Endothelial cell of umbilical vein (primary cell): ENCODE measurements around the gene EXOC6B. TPM values are rescaled to one million over a fixed set of nuclear protein-coding genes. Genes with fewer than 3 reads are reported as not detected.

Experiments
- BruUV-seq: library from RNA; stranded (reverse); fragments of 400-500 nt; replicated peaks from 2 replicates; lab custom pipeline; 2021; lab: Mats Ljungman, UMichigan
- CTCF ChIA-PET: fragments of 300-600, 350-600 bp; sonication (Branson Sonifier 250); formaldehyde crosslinking; loops from one replicate; lab custom pipeline; 2021; ENCODE audit warnings: antibody characterized with exemption, inconsistent platforms; lab: Charles Lee
- POLR2A ChIA-PET: fragments of 300-600, 350-600 bp; sonication (Branson Sonifier 250); formaldehyde crosslinking; loops from one replicate; lab custom pipeline; 2021; ENCODE audit warnings: antibody characterized with exemption, inconsistent platforms; lab: Charles Lee
- DNase-seq: peaks from one replicate; pipeline ENCODE4 v3.0.0-alpha.2; 2011; ENCODE audit warnings: low read depth, low spot score
- FAIRE-seq: peaks from 2 replicates; lab custom pipeline; 2011; peaks lifted over from hg19 to GRCh38; lab: Jason Lieb, UNC
- H2AFZ ChIP-seq: 2 replicates; pipeline ENCODE4 v1.6.0; 2012; ENCODE audit warnings: low read depth, low read length, control low read depth, inconsistent platforms
- H3K27ac ChIP-seq: 2 replicates; pipeline ENCODE4 v1.5.1; 2011; ENCODE audit warnings: low read depth, mild to moderate bottlenecking, control low read depth, low read length, moderate library complexity; ENCODE audit not compliant: insufficient read depth
- H3K27me3 ChIP-seq, 2 experiments: 2 replicates each; pipeline versions ENCODE4 v1.6.0 to v1.6.1; 2011; ENCODE audit warnings: low read length in 2 of 2, mixed read lengths in 1 of 2; ENCODE audit not compliant: control insufficient read depth in 2 of 2, insufficient read depth in 2 of 2
- H3K36me3 ChIP-seq, 2 experiments: 2 replicates in 1 of 2; 3 replicates in 1 of 2; pipeline ENCODE4 v1.5.1; 2011; ENCODE audit warnings: low read length in 2 of 2, mild to moderate bottlenecking in 1 of 2, moderate library complexity in 1 of 2; ENCODE audit not compliant: control insufficient read depth in 2 of 2, insufficient read depth in 2 of 2; ENCODE audit errors: extremely low read depth in 1 of 2
- H3K4me1 ChIP-seq: 3 replicates; pipeline ENCODE4 v1.5.1; 2011; ENCODE audit warnings: mild to moderate bottlenecking, low read length; ENCODE audit not compliant: control insufficient read depth, insufficient read depth; ENCODE audit errors: extremely low read depth
- H3K4me2 ChIP-seq: 2 replicates; pipeline ENCODE4 v1.6.1; 2011; ENCODE audit warnings: low read length, control low read depth, mixed read lengths; ENCODE audit not compliant: insufficient read depth
- H3K4me3 ChIP-seq, 3 experiments: fragments of 200-600 bp in 1 of 3; sonication (generic), shearing (Covaris generic) in 1 of 3; replicated peaks in 1 of 3; 2 replicates each; pipeline ENCODE4 v1.5.1; 2011 to 2016; ENCODE audit warnings: control low read depth in 3 of 3, low read length in 3 of 3, mild to moderate bottlenecking in 2 of 3, inconsistent platforms in 1 of 3, low read depth in 1 of 3, moderate library complexity in 1 of 3; ENCODE audit not compliant: insufficient read depth in 1 of 3
- H3K79me2 ChIP-seq: 2 replicates; pipeline ENCODE4 v1.6.0; 2012; ENCODE audit warnings: low read length, inconsistent platforms; ENCODE audit not compliant: control insufficient read depth, insufficient read depth
- H3K9ac ChIP-seq: replicated peaks from 2 replicates; pipeline ENCODE3; 2011; ENCODE audit warnings: low read length, control low read depth; ENCODE audit not compliant: insufficient read depth; ENCODE audit errors: extremely low read depth
- H3K9me1 ChIP-seq: replicated peaks from 3 replicates; pipeline ENCODE4 v1.6.0; 2011; ENCODE audit warnings: mild to moderate bottlenecking, low read length; ENCODE audit not compliant: control insufficient read depth, insufficient read depth; ENCODE audit errors: extremely low read depth
- H3K9me3 ChIP-seq: replicated peaks from 2 replicates; pipeline ENCODE4 v1.5.1; 2012; ENCODE audit warnings: low read length, inconsistent platforms; ENCODE audit not compliant: control insufficient read depth, insufficient read depth
- H4K20me1 ChIP-seq: replicated peaks from 2 replicates; pipeline ENCODE3; 2011; ENCODE audit warnings: mild to moderate bottlenecking, low read length; ENCODE audit not compliant: control insufficient read depth, insufficient read depth; ENCODE audit errors: extremely low read depth
- CTCF ChIP-seq, 2 donors: IDR thresholded peaks; 1 replicate in 1 of 2; 2 replicates in 1 of 2; pipeline ENCODE4 v1.5.1; 2011; ENCODE audit warnings: low read length in 2 of 2, mild to moderate bottlenecking in 2 of 2, moderate library complexity in 2 of 2, control low read depth in 1 of 2, inconsistent platforms in 1 of 2, low read depth in 1 of 2; ENCODE audit not compliant: insufficient read depth in 1 of 2; ENCODE audit errors: extremely low read depth in 1 of 2
- EZH2 ChIP-seq: IDR thresholded peaks from 2 replicates; pipeline ENCODE4 v1.6.1; 2012; ENCODE audit warnings: borderline replicate concordance, low read depth, mild to moderate bottlenecking, moderate library complexity, low read length, inconsistent platforms; ENCODE audit not compliant: severe bottlenecking
- FOS ChIP-seq: IDR thresholded peaks from 2 replicates; pipeline ENCODE4 v1.6.1; 2011; ENCODE audit warnings: mild to moderate bottlenecking, low read length, moderate library complexity, borderline replicate concordance; ENCODE audit not compliant: insufficient read depth
- GATA2 ChIP-seq: IDR thresholded peaks from 2 replicates; pipeline ENCODE4 v1.7.0; 2011; ENCODE audit warnings: low read depth, mild to moderate bottlenecking, moderate library complexity, mixed read lengths, low read length; ENCODE audit not compliant: insufficient read length, insufficient read depth
- JUN ChIP-seq: IDR thresholded peaks from 2 replicates; pipeline ENCODE4 v1.6.1; 2011; ENCODE audit warnings: borderline replicate concordance, low read depth; ENCODE audit not compliant: insufficient read length, insufficient read depth
- MAX ChIP-seq: IDR thresholded peaks from 2 replicates; pipeline ENCODE4 v1.6.1; 2011; ENCODE audit not compliant: insufficient read depth, insufficient read length
- MYC ChIP-seq: IDR thresholded peaks from one replicate; pipeline ENCODE4 v1.6.1; 2011; ENCODE audit warnings: mild to moderate bottlenecking, low read depth, low read length
- POLR2AphosphoS5 ChIP-seq: IDR thresholded peaks from 2 replicates; pipeline ENCODE4 v1.6.1; 2012; ENCODE audit warnings: low read depth, mild to moderate bottlenecking, control low read depth, low read length, moderate library complexity; ENCODE audit not compliant: insufficient read depth
- dilution Hi-C: fragments of 300-500 bp; cut with MboI; formaldehyde crosslinking; loops from one replicate; pipeline ENCODE4 v1.15.0; 2019; ENCODE audit warnings: low sequenced_read_pairs; ENCODE audit not compliant: extremely low pct_ligation_motif_present
- intact Hi-C: fragments of 100-400 bp; cut with micrococcal nuclease; formaldehyde crosslinking; loops from one replicate; pipeline ENCODE4 v1.10.0; 2022
- polyA plus RNA-seq, 4 experiments: library from polyadenylated mRNA; depleted of rRNA in 3 of 4; stranded (reverse) in 3 of 4; unstranded in 1 of 4; fragments of >200 nt; gene quantifications; 2 replicates each; pipeline versions ENCODE4 v1.2.1 to v1.2.3, GENCODE V29; 2011 to 2012; ENCODE audit warnings: missing spikeins in 1 of 4
- total RNA-seq: library from RNA; stranded (reverse); gene quantifications from 2 replicates; pipeline ENCODE4 v1.2.3, GENCODE V29; 2021

The EXOC6B gene
- total and polyA plus RNA-seq, 2 donors (not counting 3 experiments of a cell fraction or from before 2014, with no cell fraction given): 10.8 to 34.8 TPM

- no peak overlapping the region for H3K4me2 ChIP-seq
- DNase-seq: no peak
- dilution Hi-C loops: no loop called here
Observed at GRCh38 chr2:72289283-72289682, 536.5 kb downstream of the EXOC6B start.

GRCh38 chr2:72278046-72278445 lies 547.8 kb downstream of the EXOC6B start:
- intact Hi-C loops (no loop called here), dilution Hi-C loops (no loop called here)
- DNase-seq (peak; percentile 35), FAIRE-seq (no peak)
- Histone ChIP-seq H3K9ac (no peak overlapping the region), H3K27me3 (no peaks in the 10 kb centered on the region), H3K79me2 (no peaks in the 10 kb centered on the region), H2AFZ (no peak overlapping the region), H4K20me1 (no peaks in the 10 kb centered on the region), H3K4me1 (no peaks in the 10 kb centered on the region), H3K4me3 (no peak overlapping the region), H3K9me1 (no peaks in the 10 kb centered on the region), H3K36me3 (no peaks in the 10 kb centered on the region), H3K9me3 (no peaks in the 10 kb centered on the region), H3K27ac (no peak overlapping the region), H3K4me2 (no peak overlapping the region)
- CTCF ChIA-PET: interaction anchor here (1.2 kb wide), 1 partner anchor 328 kb away, joined by 4 read pairs; no protein-coding TSS in a partner anchor
- BruUV-seq: no TSS peak
- POLR2A ChIA-PET: no interaction called here
- TF ChIP-seq POLR2AphosphoS5 (no peak), CTCF (IDR thresholded peaks at IDR 0.05; ENCODE audit: extremely low read depth in 1 of 2, insufficient read depth in 1 of 2, low read depth in 1 of 2, low read length in 2 of 2) (no peak), EZH2 (no peak), MYC (no peak), FOS (peak; percentile 49), JUN (no peak), GATA2 (no peak), MAX (no peak)

More at GRCh38 chr2:72289283-72289682, 536.5 kb downstream of the EXOC6B start:
- Histone ChIP-seq H3K79me2 (no peaks in the 10 kb centered on the region), H4K20me1 (no peaks in the 10 kb centered on the region), H3K9ac (no peak overlapping the region), H3K27ac (no peak overlapping the region), H3K36me3 (no peaks in the 10 kb centered on the region), H3K4me3 (no peak overlapping the region), H3K9me3 (no peaks in the 10 kb centered on the region), H3K4me1 (peaks cover 10% of the 10 kb centered on the region), H2AFZ (no peak overlapping the region), H3K27me3 (no peaks in the 10 kb centered on the region), H3K9me1 (no peaks in the 10 kb centered on the region)
- POLR2A ChIA-PET: no interaction called here
- no peak for TF ChIP-seq GATA2
- FAIRE-seq: no peak
- intact Hi-C loops: no loop called here
- CTCF ChIA-PET: no interaction called here
- BruUV-seq: no TSS peak
